ENCODE measurements around the gene MACF1. TPM values are rescaled to one million over a fixed set of nuclear protein-coding genes. Genes with fewer than 3 reads are reported as not detected.

The MACF1 gene
- total RNA-seq, 1 donor from 2014 or later = 657 TPM

DNA sequence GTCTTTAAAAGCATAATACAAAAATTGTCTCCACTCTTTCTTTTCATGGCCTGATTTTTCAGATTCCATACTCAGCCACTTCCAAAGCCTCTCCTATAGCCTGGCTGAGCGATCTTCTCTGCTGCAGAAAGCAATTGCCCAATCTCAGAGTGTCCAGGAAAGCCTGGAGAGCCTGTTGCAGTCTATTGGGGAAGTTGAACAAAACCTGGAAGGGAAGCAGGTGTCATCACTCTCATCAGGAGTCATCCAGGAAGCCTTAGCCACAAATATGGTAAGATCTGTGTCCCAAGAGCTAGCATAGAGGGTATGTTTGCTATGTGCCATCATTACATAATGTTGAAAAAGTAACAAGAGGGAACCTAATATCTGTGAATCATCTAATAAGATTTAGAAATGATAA lies 156.2 kb downstream of the MACF1 start:
- Mint-ChIP-seq H3K4me3 (ENCODE audit: unreplicated experiment) (no peak overlapping the region), H3K36me3 (ENCODE audit: unreplicated experiment) (peaks cover 7% of the 10 kb centered on the region), H3K27ac (ENCODE audit: unreplicated experiment) (peak overlapping the region; percentile 26), H3K27me3 (ENCODE audit: unreplicated experiment) (peaks cover 11% of the 10 kb centered on the region), H3K9me3 (ENCODE audit: unreplicated experiment) (peaks cover 10% of the 10 kb centered on the region), H3K4me1 (ENCODE audit: low read depth, unreplicated experiment) (no peaks in the 10 kb centered on the region)
- no peak for DNase-seq
- no peak for TF ChIP-seq CTCF (IDR thresholded peaks at IDR 0.05; ENCODE audit: partially characterized antibody, unreplicated experiment)

DNA sequence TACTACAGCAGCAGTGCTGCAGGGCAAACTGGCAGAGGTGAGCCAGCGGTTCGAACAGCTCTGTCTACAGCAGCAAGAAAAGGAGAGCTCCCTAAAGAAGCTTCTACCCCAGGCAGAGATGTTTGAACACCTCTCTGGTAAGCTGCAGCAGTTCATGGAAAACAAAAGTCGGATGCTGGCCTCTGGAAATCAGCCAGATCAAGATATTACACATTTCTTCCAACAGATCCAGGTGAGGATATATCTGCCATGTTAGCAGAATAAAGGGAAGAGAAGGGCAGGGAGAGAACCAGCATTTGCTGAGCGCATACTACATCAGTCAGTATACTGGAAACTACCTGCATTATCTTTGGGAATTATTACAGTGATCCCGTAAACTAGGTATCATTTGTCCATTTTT lies 157.0 kb downstream of the MACF1 start:
- peaks cover 13% of the 10 kb centered on the region for H3K9me3 Mint-ChIP-seq (ENCODE audit: unreplicated experiment)
- no peak overlapping the region for H3K27ac Mint-ChIP-seq (ENCODE audit: unreplicated experiment)
- no peak overlapping the region for H3K4me3 Mint-ChIP-seq (ENCODE audit: unreplicated experiment)
- no peak for TF ChIP-seq CTCF (IDR thresholded peaks at IDR 0.05; ENCODE audit: partially characterized antibody, unreplicated experiment)
- H3K36me3 Mint-ChIP-seq (ENCODE audit: unreplicated experiment) = peaks cover 7% of the 10 kb centered on the region
- DNase-seq = no peak
- no peaks in the 10 kb centered on the region for H3K4me1 Mint-ChIP-seq (ENCODE audit: low read depth, unreplicated experiment)
- H3K27me3 Mint-ChIP-seq (ENCODE audit: unreplicated experiment) = peaks cover 12% of the 10 kb centered on the region

GRCh38 chr1:39363267-39363666 lies 158.8 kb downstream of the MACF1 start:
- Mint-ChIP-seq H3K27me3 (ENCODE audit: unreplicated experiment) (peaks cover 4% of the 10 kb centered on the region), H3K4me1 (ENCODE audit: low read depth, unreplicated experiment) (no peaks in the 10 kb centered on the region), H3K9me3 (ENCODE audit: unreplicated experiment) (peaks cover 5% of the 10 kb centered on the region), H3K36me3 (ENCODE audit: unreplicated experiment) (peaks cover 3% of the 10 kb centered on the region), H3K4me3 (ENCODE audit: unreplicated experiment) (no peak overlapping the region), H3K27ac (ENCODE audit: unreplicated experiment) (no peak overlapping the region)
- no peak for TF ChIP-seq CTCF (IDR thresholded peaks at IDR 0.05; ENCODE audit: partially characterized antibody, unreplicated experiment)
- no peak for DNase-seq

DNA sequence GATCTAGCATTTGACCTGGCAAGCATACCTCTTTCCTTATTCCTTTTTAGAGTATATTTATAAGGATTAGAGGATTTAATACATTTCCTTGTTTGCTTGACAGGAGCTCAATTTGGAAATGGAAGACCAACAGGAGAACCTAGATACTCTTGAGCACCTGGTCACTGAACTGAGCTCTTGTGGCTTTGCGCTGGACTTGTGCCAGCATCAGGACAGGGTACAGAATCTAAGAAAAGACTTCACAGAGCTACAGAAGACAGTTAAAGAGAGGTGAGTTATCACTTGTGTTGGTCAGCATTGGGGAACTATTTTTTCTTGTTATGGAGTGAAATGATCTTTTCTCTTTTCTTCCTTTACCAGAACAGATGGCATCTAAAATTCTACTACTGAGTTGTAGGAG lies 163.6 kb downstream of the MACF1 start:
- TF ChIP-seq CTCF (IDR thresholded peaks at IDR 0.05; ENCODE audit: partially characterized antibody, unreplicated experiment) = no peak
- H3K27ac Mint-ChIP-seq (ENCODE audit: unreplicated experiment) = no peak overlapping the region
- no peaks in the 10 kb centered on the region for H3K4me1 Mint-ChIP-seq (ENCODE audit: low read depth, unreplicated experiment)
- H3K4me3 Mint-ChIP-seq (ENCODE audit: unreplicated experiment) = no peak overlapping the region
- H3K9me3 Mint-ChIP-seq (ENCODE audit: unreplicated experiment) = peaks cover 9% of the 10 kb centered on the region
- no peaks in the 10 kb centered on the region for H3K36me3 Mint-ChIP-seq (ENCODE audit: unreplicated experiment)
- no peak for DNase-seq
- H3K27me3 Mint-ChIP-seq (ENCODE audit: unreplicated experiment) = peaks cover 4% of the 10 kb centered on the region

GRCh38 chr1:39369565-39369964 lies 165.1 kb downstream of the MACF1 start:
- H3K27ac Mint-ChIP-seq (ENCODE audit: unreplicated experiment) = no peak overlapping the region
- H3K9me3 Mint-ChIP-seq (ENCODE audit: unreplicated experiment) = peaks cover 7% of the 10 kb centered on the region
- H3K4me1 Mint-ChIP-seq (ENCODE audit: low read depth, unreplicated experiment) = no peaks in the 10 kb centered on the region
- no peak for DNase-seq
- peaks cover 1% of the 10 kb centered on the region for H3K27me3 Mint-ChIP-seq (ENCODE audit: unreplicated experiment)
- no peaks in the 10 kb centered on the region for H3K36me3 Mint-ChIP-seq (ENCODE audit: unreplicated experiment)
- no peak for TF ChIP-seq CTCF (IDR thresholded peaks at IDR 0.05; ENCODE audit: partially characterized antibody, unreplicated experiment)
- no peak overlapping the region for H3K4me3 Mint-ChIP-seq (ENCODE audit: unreplicated experiment)
